LNCAP (cell line): ENCODE data around the gene ETS1.

Experiments used
- TF ChIP-seq, protein P1 (sequence below): fragments of 450-650 bp; IDR thresholded peaks from 2 replicates; pipeline ENCODE4 v1.5.1; 2017; ENCODE audit warnings: mild to moderate bottlenecking

The ETS1 gene

DNA sequence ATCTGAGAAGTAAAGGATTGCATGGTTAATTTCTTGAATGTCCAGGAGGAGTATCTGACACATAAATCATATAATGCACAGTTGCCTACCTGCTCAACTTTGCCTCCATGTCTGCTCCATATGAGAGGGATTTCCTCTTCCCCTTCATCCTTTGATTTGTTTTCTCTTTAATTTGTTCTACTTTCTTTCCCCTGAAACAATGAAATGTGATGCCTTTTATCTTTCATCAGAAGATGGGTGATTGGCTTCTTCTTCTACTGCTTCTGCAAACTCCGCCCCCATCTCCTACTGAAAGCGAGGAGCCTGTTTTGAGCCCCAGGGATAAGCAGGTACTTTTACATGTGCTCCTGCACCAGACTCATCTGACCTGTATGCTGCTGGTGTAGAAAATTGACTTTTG is 9.9 kb upstream of the ETS1 start:
- TF ChIP-seq, protein P1, sequence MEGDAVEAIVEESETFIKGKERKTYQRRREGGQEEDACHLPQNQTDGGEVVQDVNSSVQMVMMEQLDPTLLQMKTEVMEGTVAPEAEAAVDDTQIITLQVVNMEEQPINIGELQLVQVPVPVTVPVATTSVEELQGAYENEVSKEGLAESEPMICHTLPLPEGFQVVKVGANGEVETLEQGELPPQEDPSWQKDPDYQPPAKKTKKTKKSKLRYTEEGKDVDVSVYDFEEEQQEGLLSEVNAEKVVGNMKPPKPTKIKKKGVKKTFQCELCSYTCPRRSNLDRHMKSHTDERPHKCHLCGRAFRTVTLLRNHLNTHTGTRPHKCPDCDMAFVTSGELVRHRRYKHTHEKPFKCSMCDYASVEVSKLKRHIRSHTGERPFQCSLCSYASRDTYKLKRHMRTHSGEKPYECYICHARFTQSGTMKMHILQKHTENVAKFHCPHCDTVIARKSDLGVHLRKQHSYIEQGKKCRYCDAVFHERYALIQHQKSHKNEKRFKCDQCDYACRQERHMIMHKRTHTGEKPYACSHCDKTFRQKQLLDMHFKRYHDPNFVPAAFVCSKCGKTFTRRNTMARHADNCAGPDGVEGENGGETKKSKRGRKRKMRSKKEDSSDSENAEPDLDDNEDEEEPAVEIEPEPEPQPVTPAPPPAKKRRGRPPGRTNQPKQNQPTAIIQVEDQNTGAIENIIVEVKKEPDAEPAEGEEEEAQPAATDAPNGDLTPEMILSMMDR, result no peak

DNA sequence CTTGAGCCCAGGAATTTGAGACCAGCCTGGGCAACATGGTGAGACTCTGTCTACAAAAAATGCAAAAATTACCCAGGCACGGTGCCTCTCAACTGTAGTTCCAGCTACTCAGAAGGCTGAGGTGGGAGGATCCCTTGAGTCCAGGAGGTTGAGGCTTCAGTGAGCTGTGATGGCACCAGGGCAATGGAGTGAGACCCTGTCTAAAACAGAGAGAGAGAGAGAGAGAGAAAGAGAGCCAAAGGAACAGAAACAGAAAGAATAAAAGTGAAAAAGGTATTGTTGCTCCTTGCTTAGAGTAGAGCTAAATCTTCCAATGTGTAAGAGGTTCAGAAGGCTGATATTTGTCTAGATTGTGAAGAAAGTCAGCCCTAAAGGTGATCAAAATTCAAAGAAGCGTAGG is 8.9 kb upstream of the ETS1 start:
- TF ChIP-seq, protein P1, result no peak

DNA sequence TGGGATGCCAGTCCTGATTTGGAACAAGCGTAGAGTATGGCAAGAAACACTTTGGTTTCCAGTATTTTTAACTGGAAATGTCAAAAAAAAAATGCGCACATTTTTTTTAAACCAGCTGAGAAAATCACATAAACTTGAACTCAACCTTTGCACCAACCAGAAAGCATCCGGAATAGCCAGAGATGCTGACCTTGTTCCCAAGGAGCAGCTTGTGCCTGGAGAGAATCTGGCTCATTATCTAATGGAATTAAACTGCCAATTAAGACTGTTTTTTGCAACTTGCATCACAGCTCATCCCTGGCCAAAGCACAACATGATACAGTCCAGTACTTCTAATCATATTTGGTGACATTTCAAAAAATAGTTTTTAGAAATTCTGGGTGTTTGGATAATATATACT is 8.4 kb upstream of the ETS1 start:
- TF ChIP-seq, protein P1, result no peak

DNA sequence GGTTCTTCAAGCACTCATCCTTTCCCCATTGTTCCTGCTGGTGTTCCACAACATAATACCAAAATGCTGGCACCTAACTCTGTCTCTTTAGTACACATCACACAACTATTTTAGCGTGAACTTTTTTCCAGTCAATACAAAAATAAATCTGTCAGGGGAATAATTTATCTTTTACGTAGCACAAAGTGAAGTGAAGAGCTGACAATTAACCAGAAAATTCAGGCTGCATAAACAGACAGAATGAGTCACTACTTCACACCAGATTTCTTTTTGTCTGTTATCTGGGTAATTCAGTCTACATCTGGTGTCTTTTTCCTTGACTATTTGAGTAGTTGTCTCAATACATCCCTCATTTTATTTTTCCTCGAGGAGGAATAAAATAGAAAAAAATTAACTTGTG is 7.9 kb upstream of the ETS1 start:
- TF ChIP-seq, protein P1, result no peak

DNA sequence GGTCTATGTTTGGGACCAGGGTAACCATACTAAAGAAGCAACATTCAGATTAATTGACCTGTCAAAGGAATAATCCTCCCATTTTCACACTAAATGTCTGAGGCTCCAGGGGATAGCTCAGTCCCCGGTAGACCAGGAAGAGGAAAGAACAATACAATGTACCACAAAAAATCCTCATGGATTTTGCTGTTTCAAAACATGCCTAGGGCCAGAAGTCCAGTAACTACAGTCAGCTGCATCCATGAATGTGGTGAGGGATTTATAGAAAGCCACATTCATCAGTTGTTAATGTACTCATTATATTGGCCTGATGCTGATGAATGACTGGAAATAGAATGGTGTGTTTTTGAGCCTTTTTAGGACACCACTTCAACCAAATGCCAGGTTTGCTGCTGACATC is 6.9 kb upstream of the ETS1 start:
- TF ChIP-seq, protein P1, result no peak

DNA sequence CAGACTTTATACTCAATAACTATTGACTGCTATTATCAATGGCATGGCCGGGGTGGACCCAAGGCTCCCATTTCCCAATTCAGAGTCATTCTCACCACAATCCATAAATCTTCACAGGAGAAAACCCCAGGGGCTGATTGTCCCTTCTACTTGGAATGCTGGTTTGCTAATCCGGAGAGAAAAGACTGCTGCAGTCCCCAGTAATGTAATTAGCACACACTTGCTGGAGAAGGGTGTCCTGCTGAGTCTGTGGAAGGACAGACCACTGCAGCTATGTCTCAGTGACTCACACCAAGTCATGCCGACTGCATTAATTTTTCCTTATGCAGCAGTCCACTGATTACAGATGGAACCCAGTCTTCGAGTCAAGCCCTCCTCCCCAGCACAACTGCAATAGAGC is 5.9 kb upstream of the ETS1 start:
- TF ChIP-seq, protein P1, result no peak

DNA sequence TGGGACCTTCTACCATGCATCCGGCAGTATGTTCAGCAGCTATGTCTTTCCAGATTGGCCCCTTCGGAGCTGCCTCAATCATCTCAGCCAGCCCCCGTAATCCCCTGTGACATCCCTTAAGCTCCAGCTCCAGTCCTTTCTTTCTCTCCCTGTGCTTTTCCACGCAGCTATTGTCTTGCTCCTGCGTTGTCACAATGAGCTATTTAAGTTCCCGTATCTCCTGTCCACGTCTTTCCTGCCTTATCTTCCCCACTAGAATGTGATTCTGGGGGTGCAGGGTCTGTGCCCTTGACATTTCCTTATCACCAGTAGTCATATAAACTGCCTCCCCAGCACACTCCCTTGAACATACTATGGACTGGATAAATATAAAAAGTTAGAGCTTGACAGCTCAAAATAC is 5.1 kb upstream of the ETS1 start:
- TF ChIP-seq, protein P1, result no peak

DNA sequence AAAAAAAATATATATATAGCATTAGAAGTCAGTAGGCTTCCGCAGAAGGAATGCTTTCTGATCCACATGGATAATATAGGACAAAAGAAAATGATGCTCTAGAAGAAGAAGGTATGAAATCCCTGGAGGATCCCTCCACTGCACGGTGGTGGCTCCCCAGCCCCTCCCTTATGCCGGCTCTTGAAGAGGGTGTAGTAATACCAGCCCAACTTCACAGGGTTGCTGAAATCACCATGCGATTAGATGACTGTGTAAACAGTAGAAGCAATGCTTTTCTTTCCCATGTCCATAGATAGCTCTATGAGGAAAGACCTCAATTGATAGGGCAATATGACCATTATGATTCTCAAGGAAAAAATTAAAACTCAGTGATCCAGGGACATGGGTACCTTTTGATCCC is 3.2 kb upstream of the ETS1 start:
- TF ChIP-seq, protein P1, result no peak
